Adrenal gland (tissue), 12 donors: ENCODE data around the gene TM9SF4. TPM values are rescaled to one million over a fixed set of nuclear protein-coding genes. Genes with fewer than 3 reads are reported as not detected.

Source experiments
- DNase-seq, 7 donors: peaks; one replicate each; pipeline ENCODE4 v3.0.0-alpha.2; 2019 to 2020
- H3K27ac ChIP-seq, 5 donors: fragments of 200-600 bp; sonication (generic) in 4 of 5; 1 replicate in 3 of 5; 2 replicates in 2 of 5; pipeline versions ENCODE4 v1.5.1 to v1.8.0; 2016 to 2020; ENCODE audit warnings: mild to moderate bottlenecking in 1 of 5
- H3K27me3 ChIP-seq: fragments of 200-600 bp; 2 replicates; pipeline ENCODE4 v1.8.0; 2021
- H3K36me3 ChIP-seq, 2 donors: fragments of 200-600 bp; replicated peaks in 1 of 2; 1 replicate in 1 of 2; 2 replicates in 1 of 2; pipeline versions ENCODE4 v1.5.1 to v1.8.0; 2018 to 2022
- H3K4me1 ChIP-seq, 2 donors: fragments of 200-600 bp; replicated peaks in 1 of 2; 1 replicate in 1 of 2; 2 replicates in 1 of 2; pipeline versions ENCODE4 v1.5.1 to v1.8.0; 2018 to 2021
- H3K4me3 ChIP-seq, 4 donors: fragments of 200-600 bp; sonication (generic) in 3 of 4; one replicate each; pipeline ENCODE4 v1.5.1; 2016 to 2018
- H3K9me3 ChIP-seq, 3 donors: fragments of 200-600 bp; sonication (generic) in 1 of 3; replicated peaks in 1 of 3; 1 replicate in 2 of 3; 2 replicates in 1 of 3; pipeline versions ENCODE4 v1.5.1 to v1.8.0; 2016 to 2021
- CTCF ChIP-seq, 6 experiments: fragments of 450-650 bp in 4 of 6; fragments of 200-600 bp in 2 of 6; sonication (generic) in 1 of 6; IDR thresholded peaks; 1 replicate in 5 of 6; 2 replicates in 1 of 6; pipeline versions ENCODE4 v1.5.1 to v1.8.0; 2016 to 2021; ENCODE audit warnings: antibody characterized with exemption in 6 of 6, mild to moderate bottlenecking in 2 of 6, moderate library complexity in 1 of 6
- POLR2A ChIP-seq, 2 donors: fragments of 450-650 bp; IDR thresholded peaks; one replicate each; pipeline ENCODE4 v1.6.1; 2017; ENCODE audit warnings: antibody characterized with exemption in 2 of 2, mild to moderate bottlenecking in 2 of 2, moderate library complexity in 1 of 2
- WGBS, 4 donors: extraction: QIAGEN DNeasy Blood & Tissue Kit in 2 of 4; methylation state at CpG; one replicate each; pipeline versions ENCODE4 v1.1.5 to v1.1.7; 2013 to 2017; 5-methylcytosine and 5-hydroxymethylcytosine counted together
- intact Hi-C, 2 donors: fragments of 100-400 bp; cut with DNase I; formaldehyde crosslinking; loops; one replicate each; pipeline versions ENCODE4 v1.14.1 to v1.15.0; 2022 to 2023
- polyA plus RNA-seq, 3 donors: library from polyadenylated mRNA; stranded (reverse); fragments of 200-250 nt in 2 of 3; fragments of 350-450 nt in 1 of 3; fragmentation: Illumina TruSeq in 1 of 3; extraction: RNeasy Lipid Tissue Mini Kit (QIAGEN cat#74804) in 1 of 3; gene quantifications; one replicate each; pipeline ENCODE4 v1.2.3, GENCODE V29; 2013 to 2014
- total RNA-seq, 9 donors: library from RNA; depleted of rRNA in 4 of 9; stranded (reverse); fragments of >200 nt in 4 of 9; fragments of 120-200 nt in 1 of 9; fragmentation: NEBNext Ultra II Directional in 1 of 9; extraction: Animal tissue kit (Norgen Biotek cat#: 25700) in 1 of 9; gene quantifications; one replicate each; pipeline versions ENCODE4 v1.1.0 to v1.2.4, GENCODE V29; 2013 to 2023
- donor health status: healthy with polysubstance abuse.
- donor health status: Bipolar disorder and iron deficiency.
- donor health status: DM: yes; HTN: yes; CAD: no.
- donor health status: DM: no; HTN: no; CAD: no.
- donor health status: DM: no; HTN: no; CAD: no.
- donor health status: DM: yes; HTN: yes; CAD: no.

The TM9SF4 gene
- total and polyA plus RNA-seq, 12 donors = 23.2 to 61.0 (median 46.1) TPM

GRCh38 chr20:32160341-32160740, 50.8 kb downstream of the TM9SF4 start:
- no peak overlapping the region for H3K27ac ChIP-seq
- 90 to 100% (median 98%) methylated on average over 1 to 5 of the region's 5 CpGs for WGBS, 4 donors
- peak in 2 of 7 donors; percentile 3 to 34 for DNase-seq
- TF ChIP-seq POLR2A (IDR thresholded peaks at IDR 0.05) = no peak
- TF ChIP-seq CTCF (IDR thresholded peaks at IDR 0.05) = no peak
- H3K27me3 ChIP-seq = no peaks in the 10 kb centered on the region
- H3K36me3 ChIP-seq = peaks cover 0 to 77% of the 10 kb centered on the region in 2 donors
- peaks cover 5% of the 10 kb centered on the region in 2 donors for H3K4me1 ChIP-seq
- no peaks in the 10 kb centered on the region for H3K9me3 ChIP-seq
- no peak overlapping the region for H3K4me3 ChIP-seq
- intact Hi-C loops = no loop called here

GRCh38 chr20:32162351-32162750, 52.8 kb downstream of the TM9SF4 start:
- DNase-seq = no peak
- 53 to 88% (median 69%) methylated on average over 3 of the region's 3 CpGs for WGBS, 4 donors
- intact Hi-C loops = no loop called here
- no peaks in the 10 kb centered on the region for H3K4me1 ChIP-seq
- H3K36me3 ChIP-seq = peaks cover 0 to 91% of the 10 kb centered on the region in 2 donors
- H3K9me3 ChIP-seq = no peaks in the 10 kb centered on the region
- H3K4me3 ChIP-seq = no peak overlapping the region
- H3K27ac ChIP-seq = no peak overlapping the region
- no peaks in the 10 kb centered on the region for H3K27me3 ChIP-seq
- TF ChIP-seq POLR2A (IDR thresholded peaks at IDR 0.05) (no peak), CTCF (IDR thresholded peaks at IDR 0.05) (no peak)

DNA sequence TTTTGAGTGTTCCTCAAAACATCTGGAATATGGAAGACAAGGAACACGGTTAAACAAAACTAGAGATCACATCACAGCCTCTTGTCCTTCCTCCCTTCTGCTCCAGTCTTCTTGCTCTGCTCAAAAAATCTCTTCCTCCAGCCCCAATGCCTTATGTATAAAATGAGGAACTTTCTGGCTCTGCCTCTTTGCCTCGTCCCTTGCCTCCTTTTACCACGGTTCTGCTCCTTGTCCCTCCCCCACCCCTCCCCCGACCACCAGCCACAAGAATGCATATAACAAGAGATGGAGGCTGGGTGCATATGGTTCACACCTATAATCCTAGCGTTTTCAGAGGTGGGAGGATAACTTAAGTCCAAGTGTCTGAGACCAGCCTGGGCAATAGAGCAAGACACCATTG, 54.4 kb downstream of the TM9SF4 start:
- peaks cover 0 to 75% of the 10 kb centered on the region in 2 donors for H3K36me3 ChIP-seq
- intact Hi-C loops = no loop called here
- WGBS, 4 donors = 82 to 87% (median 83%) methylated on average over 5 of the region's 5 CpGs
- H3K4me1 ChIP-seq = no peaks in the 10 kb centered on the region
- no peak for DNase-seq
- H3K27me3 ChIP-seq = no peaks in the 10 kb centered on the region
- no peak overlapping the region for H3K27ac ChIP-seq
- H3K9me3 ChIP-seq = no peaks in the 10 kb centered on the region
- TF ChIP-seq POLR2A (IDR thresholded peaks at IDR 0.05) (no peak), CTCF (IDR thresholded peaks at IDR 0.05) (no peak)
- H3K4me3 ChIP-seq = no peak overlapping the region

GRCh38 chr20:32164984-32165735, 55.6 kb downstream of the TM9SF4 start:
- intact Hi-C loops = no loop called here
- Histone ChIP-seq H3K4me1 (no peaks in the 10 kb centered on the region), H3K27ac (no peak overlapping the region), H3K9me3 (no peaks in the 10 kb centered on the region), H3K36me3 (peaks cover 0 to 63% of the 10 kb centered on the region in 2 donors), H3K4me3 (no peak overlapping the region), H3K27me3 (no peaks in the 10 kb centered on the region)
- DNase-seq = peak in 3 of 7 donors; percentile 16 to 49 (median 35)
- no peak for TF ChIP-seq CTCF (IDR thresholded peaks at IDR 0.05)
- TF ChIP-seq POLR2A (IDR thresholded peaks at IDR 0.05) = no peak
- WGBS, 4 donors = 81 to 86% (median 84%) methylated on average over 19 to 21 of the region's 21 CpGs
